ES-I3 (cell line): ENCODE results near the gene ACSF3.

Experiments
- H3K36me3 ChIP-seq: 2 replicates; pipeline ENCODE4 v1.6.1; 2013; ENCODE audit warnings: mild to moderate bottlenecking, low read length, control low read depth, moderate library complexity; ENCODE audit not compliant: insufficient read depth
- H3K4me1 ChIP-seq: 2 replicates; pipeline ENCODE4 v1.6.1; 2013; ENCODE audit warnings: mild to moderate bottlenecking, control low read depth, low read length; ENCODE audit not compliant: insufficient read depth
- H3K9ac ChIP-seq: 2 replicates; pipeline ENCODE4 v1.6.1; 2013; ENCODE audit warnings: low read depth, mild to moderate bottlenecking, low read length, moderate library complexity
- H3K9me3 ChIP-seq: 2 replicates; pipeline ENCODE4 v1.6.1; 2013; ENCODE audit warnings: mild to moderate bottlenecking, low read length, moderate library complexity; ENCODE audit not compliant: control insufficient read depth, insufficient read depth

ACSF3 gene

GRCh38 chr16:89198417-89199240 lies 105.0 kb downstream of the ACSF3 start:
- H3K4me1 ChIP-seq: no peaks in the 10 kb centered on the region; the same call in 1 of the 2 replicates
- H3K36me3 ChIP-seq: no peaks in the 10 kb centered on the region
- H3K9ac ChIP-seq: no peak overlapping the region
- no peaks in the 10 kb centered on the region for H3K9me3 ChIP-seq

- no peaks in the 10 kb centered on the region for H3K9me3 ChIP-seq
- no peaks in the 10 kb centered on the region; the same call in 1 of the 2 replicates for H3K4me1 ChIP-seq
- peak overlapping the region; percentile 49; the same call in 1 of the 2 replicates for H3K9ac ChIP-seq
- H3K36me3 ChIP-seq: no peaks in the 10 kb centered on the region
Measured at GRCh38 chr16:89199241-89200123, 105.8 kb downstream of the ACSF3 start.

- no peaks in the 10 kb centered on the region for H3K36me3 ChIP-seq
- peak within 1 kb of the TSS; percentile 49 for H3K9ac ChIP-seq
- no peaks in the 10 kb centered on the region for H3K9me3 ChIP-seq
- no peaks in the 10 kb centered on the region; the same call in 1 of the 2 replicates for H3K4me1 ChIP-seq
Measured at GRCh38 chr16:89200124-89200849, 106.6 kb downstream of the ACSF3 start, which contains the start of gene SLC22A31. SLC22A31 (minus strand) TSS chr16:89200537; CDS start chr16:89200501, 36 bp downstream.

GRCh38 chr16:89200850-89201411 lies 107.3 kb downstream of the ACSF3 start:
- no peaks in the 10 kb centered on the region for H3K36me3 ChIP-seq
- H3K4me1 ChIP-seq: no peaks in the 10 kb centered on the region; the same call in 1 of the 2 replicates
- H3K9ac ChIP-seq: peak overlapping the region; percentile 49
- no peaks in the 10 kb centered on the region for H3K9me3 ChIP-seq

GRCh38 chr16:89201439-89202377 lies 108.1 kb downstream of the ACSF3 start:
- Histone ChIP-seq H3K9me3 (no peaks in the 10 kb centered on the region), H3K4me1 (no peaks in the 10 kb centered on the region; the same call in 1 of the 2 replicates), H3K36me3 (no peaks in the 10 kb centered on the region), H3K9ac (peak overlapping the region; percentile 49)

GRCh38 chr16:89202422-89203215 lies 109.0 kb downstream of the ACSF3 start:
- Histone ChIP-seq H3K9me3 (no peaks in the 10 kb centered on the region), H3K4me1 (no peaks in the 10 kb centered on the region; the same call in 1 of the 2 replicates), H3K36me3 (no peaks in the 10 kb centered on the region), H3K9ac (peak overlapping the region; percentile 42; the same call in 1 of the 2 replicates)
